H9 (cell line): Measurements from ENCODE around the gene NUMBL. TPM values are rescaled to one million over a fixed set of nuclear protein-coding genes. Genes with fewer than 3 reads are reported as not detected.

Experiments used
- DNase-seq: peaks from one replicate; pipeline ENCODE4 v3.0.0-alpha.2; 2017
- H2AFZ ChIP-seq: one replicate; pipeline ENCODE4 v1.6.1; 2013; ENCODE audit warnings: mild to moderate bottlenecking, low read length, control low read depth, moderate library complexity
- H2AK5ac ChIP-seq: 2 replicates; pipeline ENCODE4 v1.6.1; 2013; ENCODE audit warnings: low read length, control low read depth, mixed read lengths; ENCODE audit not compliant: insufficient read length
- H2BK120ac ChIP-seq: one replicate; pipeline ENCODE4 v1.6.1; 2013; ENCODE audit warnings: low read depth, mild to moderate bottlenecking, low read length, control low read depth, inconsistent platforms; ENCODE audit not compliant: poor library complexity, severe bottlenecking
- H2BK12ac ChIP-seq: 2 replicates; pipeline ENCODE4 v1.6.1; 2013; ENCODE audit warnings: low read length, control low read depth, mixed read lengths, low read depth; ENCODE audit not compliant: insufficient read length
- H2BK15ac ChIP-seq: 2 replicates; pipeline ENCODE4 v1.6.1; 2013; ENCODE audit warnings: low read depth, low read length, control low read depth
- H2BK20ac ChIP-seq: one replicate; pipeline ENCODE4 v1.6.1; 2013; ENCODE audit warnings: low read depth, mild to moderate bottlenecking, low read length, control low read depth, inconsistent platforms; ENCODE audit not compliant: poor library complexity, severe bottlenecking
- H2BK5ac ChIP-seq: 2 replicates; pipeline ENCODE4 v1.6.1; 2013; ENCODE audit warnings: low read length, control low read depth, mixed read lengths; ENCODE audit not compliant: insufficient read length
- H3K14ac ChIP-seq: 2 replicates; pipeline ENCODE4 v1.6.1; 2013; ENCODE audit warnings: low read length, control low read depth; ENCODE audit not compliant: insufficient read depth
- H3K18ac ChIP-seq: 2 replicates; pipeline ENCODE4 v1.6.1; 2013; ENCODE audit warnings: low read depth, mild to moderate bottlenecking, mixed read lengths, low read length, control low read depth; ENCODE audit not compliant: insufficient read length
- H3K23ac ChIP-seq: 2 replicates; pipeline ENCODE4 v1.6.1; 2013; ENCODE audit warnings: low read length, control low read depth, mixed read lengths, low read depth; ENCODE audit not compliant: insufficient read length
- H3K23me2 ChIP-seq: 2 replicates; pipeline ENCODE4 v1.6.1; 2013; ENCODE audit warnings: low read depth, mild to moderate bottlenecking, mixed read lengths, low read length, control low read depth; ENCODE audit not compliant: insufficient read length, poor library complexity, severe bottlenecking
- H3K27ac ChIP-seq: 2 replicates; pipeline ENCODE4 v1.5.1; 2013; ENCODE audit warnings: low read length, control low read depth, mixed read lengths, low read depth; ENCODE audit not compliant: insufficient read length
- H3K27me3 ChIP-seq: 2 replicates; pipeline ENCODE4 v1.6.1; 2013; ENCODE audit warnings: low read length, control low read depth, inconsistent platforms; ENCODE audit not compliant: insufficient read depth
- H3K4ac ChIP-seq: 2 replicates; pipeline ENCODE4 v1.6.1; 2013; ENCODE audit warnings: low read depth, mild to moderate bottlenecking, control low read depth, inconsistent platforms, low read length, moderate library complexity
- H3K4me1 ChIP-seq: 2 replicates; pipeline ENCODE4 v1.6.1; 2013; ENCODE audit warnings: low read length, control low read depth, inconsistent platforms; ENCODE audit not compliant: insufficient read depth
- H3K4me2 ChIP-seq: 2 replicates; pipeline ENCODE4 v1.6.1; 2013; ENCODE audit warnings: low read length, control low read depth, mixed read lengths; ENCODE audit not compliant: insufficient read length, insufficient read depth
- H3K56ac ChIP-seq: 2 replicates; pipeline ENCODE4 v1.6.1; 2013; ENCODE audit warnings: low read depth, mild to moderate bottlenecking, mixed read lengths, low read length, control low read depth; ENCODE audit not compliant: insufficient read length
- H3K79me1 ChIP-seq: 2 replicates; pipeline ENCODE4 v1.6.1; 2013; ENCODE audit warnings: low read depth, mild to moderate bottlenecking, moderate library complexity, low read length, control low read depth, inconsistent platforms; ENCODE audit not compliant: insufficient read depth, poor library complexity, severe bottlenecking
- H3K79me2 ChIP-seq: 2 replicates; pipeline ENCODE4 v1.6.1; 2013; ENCODE audit warnings: low read length, control low read depth, inconsistent platforms; ENCODE audit not compliant: insufficient read depth
- H3K9ac ChIP-seq: 2 replicates; pipeline ENCODE4 v1.6.1; 2013; ENCODE audit warnings: low read length, control low read depth, mixed read lengths; ENCODE audit not compliant: insufficient read length; ENCODE audit errors: extremely low read depth
- H3K9me3 ChIP-seq: one replicate; pipeline ENCODE4 v1.6.1; 2013; ENCODE audit warnings: low read depth, low read length, inconsistent platforms; ENCODE audit not compliant: control insufficient read depth
- H3T11ph ChIP-seq: one replicate; pipeline ENCODE4 v1.6.1; 2013; ENCODE audit warnings: mild to moderate bottlenecking, low read length, control low read depth, inconsistent platforms
- H4K20me1 ChIP-seq: one replicate; pipeline ENCODE4 v1.6.1; 2013; ENCODE audit not compliant: control insufficient read depth, insufficient read length, insufficient read depth
- H4K5ac ChIP-seq: 2 replicates; pipeline ENCODE4 v1.6.1; 2013; ENCODE audit warnings: low read depth, mild to moderate bottlenecking, mixed read lengths, low read length, control low read depth; ENCODE audit not compliant: insufficient read length
- H4K8ac ChIP-seq: replicated peaks from 2 replicates; pipeline ENCODE4 v1.6.1; 2013; ENCODE audit warnings: low read length, control low read depth, mixed read lengths, low read depth; ENCODE audit not compliant: insufficient read length
- H4K91ac ChIP-seq: 2 replicates; pipeline ENCODE4 v1.6.1; 2013; ENCODE audit warnings: low read depth, mild to moderate bottlenecking, moderate library complexity, mixed read lengths, low read length, control low read depth; ENCODE audit not compliant: insufficient read length
- H3K27ac Mint-ChIP-seq, 3 experiments: 2 replicates in 2 of 3; 3 replicates in 1 of 3; pipeline ENCODE4 v1.8.0; 2020 to 2021; ENCODE audit warnings: mixed read lengths in 3 of 3, mild to moderate bottlenecking in 1 of 3, moderate library complexity in 1 of 3
- H3K27me3 Mint-ChIP-seq: 2 replicates; pipeline ENCODE4 v1.8.0; 2021; ENCODE audit warnings: low read depth, mild to moderate bottlenecking, moderate library complexity, mixed read lengths
- H3K36me3 Mint-ChIP-seq, 3 experiments: 2 replicates in 2 of 3; 3 replicates in 1 of 3; pipeline ENCODE4 v1.8.0; 2020 to 2021; ENCODE audit warnings: low read depth in 3 of 3, mixed read lengths in 3 of 3; ENCODE audit not compliant: insufficient read depth in 1 of 3
- H3K4me1 Mint-ChIP-seq, 2 experiments: 2 replicates each; pipeline ENCODE4 v1.8.0; 2020; ENCODE audit warnings: mixed read lengths in 2 of 2
- H3K4me3 Mint-ChIP-seq, 2 experiments: 2 replicates in 1 of 2; 3 replicates in 1 of 2; pipeline ENCODE4 v1.8.0; 2020 to 2021; ENCODE audit warnings: mild to moderate bottlenecking in 2 of 2, mixed read lengths in 2 of 2, moderate library complexity in 1 of 2
- H3K9me3 Mint-ChIP-seq, 2 experiments: 2 replicates in 1 of 2; 3 replicates in 1 of 2; pipeline ENCODE4 v1.8.0; 2020; ENCODE audit warnings: mild to moderate bottlenecking in 2 of 2, mixed read lengths in 2 of 2, moderate library complexity in 1 of 2
- WGBS: extraction: QIAGEN DNeasy Blood & Tissue Kit; methylation state at CpG from one replicate; pipeline ENCODE4 v1.1.7; 2013; ENCODE audit warnings: missing lambda C conversion rate, low lambda C conversion rate, mixed read lengths; ENCODE audit not compliant: insufficient read length; ENCODE audit errors: extremely low coverage; 5-methylcytosine and 5-hydroxymethylcytosine counted together
- total RNA-seq: library from RNA; stranded (reverse); gene quantifications from 2 replicates; pipeline ENCODE4 v1.2.1, GENCODE V29; 2021
- TF ChIP-seq, protein P1 (sequence below): fragments of 200-600 bp; sonication (generic); conservative IDR thresholded peaks from 3 replicates; pipeline ENCODE4 v1.8.0; 2021; ENCODE audit warnings: antibody characterized with exemption, mild to moderate bottlenecking

The NUMBL gene
- total RNA-seq, 1 experiment from 2014 or later: 34.5 TPM

DNA sequence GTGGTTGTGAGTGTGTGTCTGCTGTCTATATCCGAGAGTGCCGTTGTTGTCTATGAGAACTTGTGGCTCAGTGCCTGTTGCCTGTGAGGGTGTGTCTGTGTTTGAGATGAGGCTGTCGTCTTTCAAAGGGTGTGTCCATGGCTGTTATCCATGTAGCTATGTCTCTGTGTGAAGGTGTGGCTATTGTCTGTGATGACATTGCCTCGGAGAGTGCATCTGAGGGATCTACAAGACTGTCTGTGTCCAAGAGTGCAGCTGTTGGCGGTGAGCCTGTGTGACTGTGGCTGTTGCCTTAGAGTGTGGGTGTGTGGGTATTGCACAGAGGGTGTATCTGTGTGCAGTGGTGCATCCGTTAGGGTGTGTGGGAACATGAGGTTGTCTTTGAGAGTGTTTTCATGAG, 4.9 kb downstream of the NUMBL start:
- H2BK5ac ChIP-seq: no peak overlapping the region
- H3K79me1 ChIP-seq: no peaks in the 10 kb centered on the region
- H4K20me1 ChIP-seq: peaks cover 9% of the 10 kb centered on the region
- no peak overlapping the region for H4K91ac ChIP-seq
- peaks cover 9% of the 10 kb centered on the region for H3K23me2 ChIP-seq
- no peak overlapping the region for H3K4me3 Mint-ChIP-seq
- WGBS: no CpG with 5 or more reads among the region's 6 CpGs
- DNase-seq: no peak
- no peak overlapping the region for H3K4ac ChIP-seq
- no peak overlapping the region for H3K23ac ChIP-seq
- no peaks in the 10 kb centered on the region for H3K9me3 ChIP-seq
- H3K4me1 ChIP-seq: no peaks in the 10 kb centered on the region
- no peak overlapping the region for H4K5ac ChIP-seq
- no peak overlapping the region for H2AK5ac ChIP-seq
- H3K9ac ChIP-seq: no peak overlapping the region
- H3T11ph ChIP-seq: no peak overlapping the region
- no peaks in the 10 kb centered on the region for H3K4me1 Mint-ChIP-seq
- H2BK15ac ChIP-seq: no peak overlapping the region
- H3K14ac ChIP-seq: no peak overlapping the region
- no peak overlapping the region for H2BK120ac ChIP-seq
- no peak overlapping the region for H2BK12ac ChIP-seq
- H3K18ac ChIP-seq: no peak overlapping the region
- no peak overlapping the region for H3K27ac ChIP-seq
- no peak overlapping the region for H2AFZ ChIP-seq
- H3K79me2 ChIP-seq: no peaks in the 10 kb centered on the region
- no peaks in the 10 kb centered on the region for H3K9me3 Mint-ChIP-seq
- H3K4me2 ChIP-seq: no peak overlapping the region
- H3K36me3 Mint-ChIP-seq: peaks cover 22 to 42% (median 42%) of the 10 kb centered on the region in 3 experiments; a peak in 6 of 7 replicates
- H3K56ac ChIP-seq: no peak overlapping the region
- no peak overlapping the region for H2BK20ac ChIP-seq
- H4K8ac ChIP-seq: no peak overlapping the region
- no peaks in the 10 kb centered on the region; the same call in 1 of the 2 replicates for H3K27me3 Mint-ChIP-seq
- no peaks in the 10 kb centered on the region for H3K27me3 ChIP-seq
- TF ChIP-seq, protein P1, sequence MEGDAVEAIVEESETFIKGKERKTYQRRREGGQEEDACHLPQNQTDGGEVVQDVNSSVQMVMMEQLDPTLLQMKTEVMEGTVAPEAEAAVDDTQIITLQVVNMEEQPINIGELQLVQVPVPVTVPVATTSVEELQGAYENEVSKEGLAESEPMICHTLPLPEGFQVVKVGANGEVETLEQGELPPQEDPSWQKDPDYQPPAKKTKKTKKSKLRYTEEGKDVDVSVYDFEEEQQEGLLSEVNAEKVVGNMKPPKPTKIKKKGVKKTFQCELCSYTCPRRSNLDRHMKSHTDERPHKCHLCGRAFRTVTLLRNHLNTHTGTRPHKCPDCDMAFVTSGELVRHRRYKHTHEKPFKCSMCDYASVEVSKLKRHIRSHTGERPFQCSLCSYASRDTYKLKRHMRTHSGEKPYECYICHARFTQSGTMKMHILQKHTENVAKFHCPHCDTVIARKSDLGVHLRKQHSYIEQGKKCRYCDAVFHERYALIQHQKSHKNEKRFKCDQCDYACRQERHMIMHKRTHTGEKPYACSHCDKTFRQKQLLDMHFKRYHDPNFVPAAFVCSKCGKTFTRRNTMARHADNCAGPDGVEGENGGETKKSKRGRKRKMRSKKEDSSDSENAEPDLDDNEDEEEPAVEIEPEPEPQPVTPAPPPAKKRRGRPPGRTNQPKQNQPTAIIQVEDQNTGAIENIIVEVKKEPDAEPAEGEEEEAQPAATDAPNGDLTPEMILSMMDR: no peak
- H3K27ac Mint-ChIP-seq: no peak overlapping the region
